Mononuclear cell (primary cell): ENCODE measurements around the gene TRIOBP. TPM values are rescaled to one million over a fixed set of nuclear protein-coding genes. Genes with fewer than 3 reads are reported as not detected.

Experiments
- H3K27me3 ChIP-seq: 2 replicates; pipeline ENCODE4 v1.6.0; 2011; ENCODE audit warnings: low read length, control low read depth; ENCODE audit not compliant: insufficient read depth
- H3K4me1 ChIP-seq: 2 replicates; pipeline ENCODE4 v1.5.1; 2011; ENCODE audit warnings: mild to moderate bottlenecking, low read length, control low read depth; ENCODE audit not compliant: insufficient read depth
- H3K4me3 ChIP-seq: 2 replicates; pipeline ENCODE4 v1.5.1; 2011; ENCODE audit warnings: mild to moderate bottlenecking, low read length, moderate library complexity
- H3K9me3 ChIP-seq: 2 replicates; pipeline ENCODE4 v1.5.1; 2011; ENCODE audit warnings: low read depth, mild to moderate bottlenecking, control low read depth, low read length
- total RNA-seq: library from RNA; depleted of rRNA; stranded (reverse); fragments of >200 nt; gene quantifications from one replicate; pipeline ENCODE4 v1.2.3, GENCODE V29; 2012

TRIOBP gene
- total RNA-seq, 1 donor = 30.0 TPM

- Histone ChIP-seq H3K27me3 (no peaks in the 10 kb centered on the region), H3K9me3 (no peaks in the 10 kb centered on the region), H3K4me3 (no peak overlapping the region), H3K4me1 (peaks cover 35% of the 10 kb centered on the region)
These were observed 29.5 kb downstream of the TRIOBP start for GRCh38 chr22:37726241-37726887.

GRCh38 chr22:37728620-37729019 lies 31.8 kb downstream of the TRIOBP start:
- Histone ChIP-seq H3K9me3 (no peaks in the 10 kb centered on the region), H3K4me3 (no peak overlapping the region), H3K4me1 (peaks cover 44% of the 10 kb centered on the region), H3K27me3 (no peaks in the 10 kb centered on the region)

GRCh38 chr22:37731804-37732471 lies 35.1 kb downstream of the TRIOBP start:
- Histone ChIP-seq H3K27me3 (no peaks in the 10 kb centered on the region), H3K4me3 (no peak overlapping the region), H3K9me3 (no peaks in the 10 kb centered on the region), H3K4me1 (peaks cover 49% of the 10 kb centered on the region)

- H3K9me3 ChIP-seq = no peaks in the 10 kb centered on the region
- H3K4me1 ChIP-seq = peaks cover 47% of the 10 kb centered on the region
- no peak overlapping the region for H3K4me3 ChIP-seq
- H3K27me3 ChIP-seq = no peaks in the 10 kb centered on the region
These were observed 36.1 kb downstream of the TRIOBP start for GRCh38 chr22:37732699-37733607.

- no peaks in the 10 kb centered on the region for H3K27me3 ChIP-seq
- H3K4me3 ChIP-seq = no peak overlapping the region
- H3K4me1 ChIP-seq = peaks cover 43% of the 10 kb centered on the region
- no peaks in the 10 kb centered on the region for H3K9me3 ChIP-seq
These were observed 37.0 kb downstream of the TRIOBP start for GRCh38 chr22:37733625-37734401.

GRCh38 chr22:37734402-37734700 lies 37.5 kb downstream of the TRIOBP start:
- Histone ChIP-seq H3K27me3 (no peaks in the 10 kb centered on the region), H3K4me3 (no peak overlapping the region), H3K9me3 (no peaks in the 10 kb centered on the region)

GRCh38 chr22:37734964-37735451 lies 38.2 kb downstream of the TRIOBP start:
- Histone ChIP-seq H3K27me3 (no peaks in the 10 kb centered on the region), H3K4me1 (peaks cover 50% of the 10 kb centered on the region), H3K4me3 (no peak overlapping the region), H3K9me3 (no peaks in the 10 kb centered on the region)

More at GRCh38 chr22:37734402-37734700, 37.5 kb downstream of the TRIOBP start:
- peaks cover 48% of the 10 kb centered on the region for H3K4me1 ChIP-seq

GRCh38 chr22:37739035-37739434 lies 42.2 kb downstream of the TRIOBP start:
- no peak overlapping the region for H3K4me3 ChIP-seq
- H3K27me3 ChIP-seq = no peaks in the 10 kb centered on the region
- H3K9me3 ChIP-seq = no peaks in the 10 kb centered on the region
- H3K4me1 ChIP-seq = peaks cover 63% of the 10 kb centered on the region

GRCh38 chr22:37739611-37740049 lies 42.8 kb downstream of the TRIOBP start:
- Histone ChIP-seq H3K27me3 (no peaks in the 10 kb centered on the region), H3K4me3 (no peak overlapping the region), H3K4me1 (peaks cover 65% of the 10 kb centered on the region), H3K9me3 (no peaks in the 10 kb centered on the region)

GRCh38 chr22:37740455-37741311 lies 43.8 kb downstream of the TRIOBP start:
- peaks cover 74% of the 10 kb centered on the region for H3K4me1 ChIP-seq
- no peak overlapping the region for H3K4me3 ChIP-seq
- no peaks in the 10 kb centered on the region for H3K27me3 ChIP-seq
- no peaks in the 10 kb centered on the region for H3K9me3 ChIP-seq

GRCh38 chr22:37741312-37741795 lies 44.5 kb downstream of the TRIOBP start:
- Histone ChIP-seq H3K4me1 (peaks cover 72% of the 10 kb centered on the region), H3K27me3 (no peaks in the 10 kb centered on the region), H3K4me3 (no peak overlapping the region), H3K9me3 (no peaks in the 10 kb centered on the region)

GRCh38 chr22:37742376-37743171 lies 45.7 kb downstream of the TRIOBP start:
- peaks cover 71% of the 10 kb centered on the region for H3K4me1 ChIP-seq

GRCh38 chr22:37744589-37744988 lies 47.7 kb downstream of the TRIOBP start:
- peaks cover 72% of the 10 kb centered on the region for H3K4me1 ChIP-seq
- H3K9me3 ChIP-seq = no peaks in the 10 kb centered on the region
- no peak overlapping the region for H3K4me3 ChIP-seq
- no peaks in the 10 kb centered on the region for H3K27me3 ChIP-seq

More at GRCh38 chr22:37742376-37743171, 45.7 kb downstream of the TRIOBP start:
- no peak overlapping the region for H3K4me3 ChIP-seq
- H3K9me3 ChIP-seq = no peaks in the 10 kb centered on the region
- H3K27me3 ChIP-seq = no peaks in the 10 kb centered on the region
